Caco-2 (cell line): ENCODE measurements around the gene SMAGP. TPM values are rescaled to one million over a fixed set of nuclear protein-coding genes. Genes with fewer than 3 reads are reported as not detected.
A peak's percentile ranks its signal among the peaks of the same experiment; 100 is the strongest.

Experiments used
- BruUV-seq: library from RNA; stranded (reverse); fragments of 400-500 nt; replicated peaks from 2 replicates; lab custom pipeline; 2021; lab: Mats Ljungman, UMichigan
- CTCF ChIA-PET: fragments of 300-600 bp; sonication (Branson Sonifier 250); formaldehyde crosslinking; loops from one replicate; lab custom pipeline; 2022; ENCODE audit warnings: antibody characterized with exemption; lab: Charles Lee
- POLR2A ChIA-PET: fragments of 300-600 bp; sonication (Branson Sonifier 250); formaldehyde crosslinking; loops from one replicate; lab custom pipeline; 2022; ENCODE audit warnings: antibody characterized with exemption; lab: Charles Lee
- DNase-seq, 2 experiments: peaks; one replicate each; pipeline versions ENCODE4 v3.0.0 to v3.0.0-alpha.2; 2020 to 2022
- H3K27me3 ChIP-seq: replicated peaks from 2 replicates; pipeline ENCODE4 v1.6.0; 2011; ENCODE audit warnings: low read length; ENCODE audit not compliant: control insufficient read depth, insufficient read depth
- H3K36me3 ChIP-seq: 2 replicates; pipeline ENCODE4 v1.5.1; 2011; ENCODE audit warnings: low read length; ENCODE audit not compliant: control insufficient read depth, insufficient read depth
- H3K4me1 ChIP-seq: fragments of 250-450 bp; sonication (Bioruptor Pico); 2 replicates; pipeline ENCODE4 v1.5.1; 2020; ENCODE audit warnings: mild to moderate bottlenecking
- H3K4me3 ChIP-seq: 2 replicates; pipeline ENCODE4 v1.5.1; 2011; ENCODE audit warnings: low read depth, mild to moderate bottlenecking, control low read depth, low read length
- H3K9me3 ChIP-seq: fragments of 250-450 bp; sonication (Bioruptor Pico); 2 replicates; pipeline ENCODE4 v1.5.1; 2020; ENCODE audit warnings: mild to moderate bottlenecking, moderate library complexity
- H3K27ac Mint-ChIP-seq: one replicate; pipeline ENCODE4 v1.8.0; 2022; ENCODE audit warnings: mixed read lengths; ENCODE audit not compliant: unreplicated experiment
- H3K27me3 Mint-ChIP-seq: one replicate; pipeline ENCODE4 v1.8.0; 2022; ENCODE audit warnings: mixed read lengths; ENCODE audit not compliant: insufficient read depth, unreplicated experiment
- H3K36me3 Mint-ChIP-seq: one replicate; pipeline ENCODE4 v1.8.0; 2022; ENCODE audit warnings: mild to moderate bottlenecking, mixed read lengths; ENCODE audit not compliant: insufficient read depth, unreplicated experiment
- H3K4me1 Mint-ChIP-seq: one replicate; pipeline ENCODE4 v1.8.0; 2022; ENCODE audit warnings: low read depth, mixed read lengths; ENCODE audit not compliant: unreplicated experiment
- H3K4me3 Mint-ChIP-seq: one replicate; pipeline ENCODE4 v1.8.0; 2022; ENCODE audit warnings: mild to moderate bottlenecking, moderate library complexity, mixed read lengths; ENCODE audit not compliant: unreplicated experiment
- H3K9me3 Mint-ChIP-seq: one replicate; pipeline ENCODE4 v1.8.0; 2022; ENCODE audit warnings: mixed read lengths; ENCODE audit not compliant: unreplicated experiment
- CTCF ChIP-seq, 2 experiments: fragments of 200-600 bp in 1 of 2; IDR thresholded peaks; 1 replicate in 1 of 2; 2 replicates in 1 of 2; pipeline versions ENCODE4 v1.5.1 to v1.8.0; 2011 to 2022; ENCODE audit warnings: antibody characterized with exemption in 1 of 2, control low read depth in 1 of 2, inconsistent platforms in 1 of 2, low read depth in 1 of 2, low read length in 1 of 2, mild to moderate bottlenecking in 1 of 2, moderate library complexity in 1 of 2; ENCODE audit not compliant: insufficient read depth in 1 of 2, severe bottlenecking in 1 of 2, unreplicated experiment in 1 of 2
- intact Hi-C: fragments of 100-400 bp; cut with micrococcal nuclease; formaldehyde crosslinking; loops from one replicate; pipeline ENCODE4 v1.10.0; 2022; ENCODE audit not compliant: unreplicated experiment
- total RNA-seq: library from RNA; stranded (reverse); gene quantifications from 2 replicates; pipeline ENCODE4 v1.2.3, GENCODE V29; 2022

SMAGP gene
- total RNA-seq, 1 experiment from 2014 or later, result 108 TPM

GRCh38 chr12:51238510-51239334 lies 31.5 kb downstream of the SMAGP start, which contains the start of gene DAZAP2:
Gene DAZAP2, plus strand, starts transcription at chr12:51238826. Its CDS starts 82 bp downstream, at chr12:51238908.
- peak within 1 kb of the TSS; percentile 75 for H3K4me3 ChIP-seq
- peak; percentile 98 for DNase-seq
- peaks cover 2% of the 10 kb centered on the region; the same call in 1 of the 2 replicates for H3K36me3 ChIP-seq
- Mint-ChIP-seq H3K36me3 (peaks cover 57% of the 10 kb centered on the region), H3K27ac (peak within 1 kb of the TSS; percentile 100), H3K27me3 (no peaks in the 10 kb centered on the region), H3K9me3 (no peaks in the 10 kb centered on the region), H3K4me1 (peaks cover 5% of the 10 kb centered on the region), H3K4me3 (peak within 1 kb of the TSS; percentile 86)
- ChIA-PET CTCF (interaction anchor here (0.6 to 2.0 kb wide), 12 partner anchors 10 to 1149 kb away, joined by 3 to 26 read pairs (median 4); partner anchors contain the start of genes POU6F1 and SMAGP), POLR2A (interaction anchor here (0.5 to 1.9 kb wide), 26 partner anchors 9 to 1861 kb away, joined by 3 to 39 read pairs (median 4); partner anchors contain the start of genes CSRNP2, LETMD1, POU6F1 and SLC11A2)
- H3K27me3 ChIP-seq, result no peaks in the 10 kb centered on the region
- TF ChIP-seq CTCF (IDR thresholded peaks at IDR 0.05; ENCODE audit: insufficient read depth in 1 of 2, low read depth in 1 of 2, low read length in 1 of 2, severe bottlenecking in 1 of 2, unreplicated experiment in 1 of 2), result peak; percentile 16 to 59
- BruUV-seq, result TSS peak; percentile 71
- H3K9me3 ChIP-seq, result no peaks in the 10 kb centered on the region
- intact Hi-C loops, result loop anchor here (1.0 to 10.0 kb wide), 6 partner anchors 20 to 414 kb away; partner anchors contain the start of genes CSRNP2, LETMD1, POU6F1 and SLC11A2
- peaks cover 17% of the 10 kb centered on the region for H3K4me1 ChIP-seq

DNA sequence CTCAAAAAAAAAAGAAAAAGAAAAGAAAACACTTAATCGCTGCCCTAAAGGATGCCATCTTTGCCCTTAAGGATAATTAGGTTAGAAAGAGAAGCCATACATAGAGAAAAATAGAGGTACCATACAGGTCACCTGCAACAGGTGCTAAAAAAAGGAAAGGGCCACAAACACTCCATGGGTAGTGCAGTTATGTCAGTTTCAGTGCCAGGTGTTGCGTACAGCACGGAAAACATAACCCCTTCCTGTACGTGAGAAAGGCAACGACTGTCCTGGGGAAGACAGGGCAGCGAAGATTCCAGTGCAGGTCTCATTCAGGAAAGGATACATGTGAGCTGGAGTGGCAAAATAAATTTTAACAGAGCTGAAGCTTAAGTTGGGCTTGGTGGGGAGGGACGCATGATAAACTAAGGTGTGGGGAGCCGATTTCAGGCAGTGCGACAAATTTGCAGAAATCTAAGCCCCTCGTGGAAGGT lies 32.1 kb downstream of the SMAGP start:
- peak in 1 of 2 experiments; percentile 23 for DNase-seq
- Mint-ChIP-seq H3K4me1 (peaks cover 5% of the 10 kb centered on the region), H3K27me3 (no peaks in the 10 kb centered on the region), H3K4me3 (peak overlapping the region; percentile 86), H3K27ac (peak overlapping the region; percentile 100), H3K9me3 (no peaks in the 10 kb centered on the region), H3K36me3 (peaks cover 55% of the 10 kb centered on the region)
- Histone ChIP-seq H3K27me3 (no peaks in the 10 kb centered on the region), H3K4me1 (peaks cover 17% of the 10 kb centered on the region), H3K4me3 (peak overlapping the region; percentile 75), H3K36me3 (peaks cover 2% of the 10 kb centered on the region; the same call in 1 of the 2 replicates), H3K9me3 (no peaks in the 10 kb centered on the region; the same call in 1 of the 2 replicates)
- intact Hi-C loops, result loop anchor here (1.0 to 10.0 kb wide), 6 partner anchors 20 to 413 kb away; partner anchors contain the start of genes CSRNP2, LETMD1, POU6F1 and SLC11A2
- no peak for TF ChIP-seq CTCF (IDR thresholded peaks at IDR 0.05; ENCODE audit: insufficient read depth in 1 of 2, low read depth in 1 of 2, low read length in 1 of 2, severe bottlenecking in 1 of 2, unreplicated experiment in 1 of 2)
- POLR2A ChIA-PET, result interaction anchor here (0.5 to 1.9 kb wide), 22 partner anchors 9 to 1860 kb away, joined by 3 to 39 read pairs (median 4); partner anchors contain the start of genes CSRNP2, LETMD1, POU6F1 and SLC11A2
- CTCF ChIA-PET, result interaction anchor here (0.6 to 2.0 kb wide), 8 partner anchors 11 to 473 kb away, joined by 3 to 26 read pairs (median 8); partner anchors contain the start of genes POU6F1 and SMAGP
- BruUV-seq, result no TSS peak

DNA sequence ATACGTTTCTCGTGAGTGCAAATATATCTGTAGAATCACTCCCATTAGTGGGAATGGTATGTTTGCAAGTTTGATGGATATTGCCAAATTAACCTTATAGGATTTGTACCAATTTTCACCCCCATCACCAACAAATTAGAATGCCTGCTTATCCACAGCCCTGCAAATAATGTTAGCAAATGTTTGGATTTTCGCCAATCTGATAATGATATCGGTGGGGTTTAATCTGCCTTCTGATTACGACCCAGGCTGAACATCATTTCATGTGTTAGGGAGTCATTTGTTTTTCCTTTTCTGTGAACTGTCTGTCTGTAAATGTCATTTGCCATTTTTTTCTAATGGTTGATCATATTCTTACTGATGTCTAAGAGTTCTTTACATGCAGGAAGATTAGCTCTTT lies 35.7 kb downstream of the SMAGP start:
- H3K9me3 ChIP-seq, result no peaks in the 10 kb centered on the region; the same call in 1 of the 2 replicates
- ChIA-PET CTCF (no interaction called here), POLR2A (no interaction called here)
- no TSS peak for BruUV-seq
- H3K9me3 Mint-ChIP-seq, result no peaks in the 10 kb centered on the region
- H3K27me3 ChIP-seq, result no peaks in the 10 kb centered on the region
- no peaks in the 10 kb centered on the region for H3K27me3 Mint-ChIP-seq
- H3K4me3 Mint-ChIP-seq, result no peak overlapping the region
- H3K36me3 Mint-ChIP-seq, result peaks cover 20% of the 10 kb centered on the region
- H3K4me1 ChIP-seq, result no peaks in the 10 kb centered on the region
- DNase-seq, result no peak
- no peak overlapping the region for H3K4me3 ChIP-seq
- no peak for TF ChIP-seq CTCF (IDR thresholded peaks at IDR 0.05; ENCODE audit: insufficient read depth in 1 of 2, low read depth in 1 of 2, low read length in 1 of 2, severe bottlenecking in 1 of 2, unreplicated experiment in 1 of 2)
- no peaks in the 10 kb centered on the region for H3K36me3 ChIP-seq
- intact Hi-C loops, result loop anchor here (10.0 kb wide), 1 partner anchor 410 kb away; no protein-coding TSS in a partner anchor
- no peak overlapping the region for H3K27ac Mint-ChIP-seq
- no peaks in the 10 kb centered on the region for H3K4me1 Mint-ChIP-seq
